SU-DHL-6 (cell line): ENCODE measurements around the gene CCDC81.

ENCODE experiments used
- CTCF ChIP-seq: fragments of 200-600 bp; sonication (generic); IDR thresholded peaks from one replicate; pipeline ENCODE4 v1.5.1; 2017; ENCODE audit warnings: antibody characterized with exemption, mild to moderate bottlenecking, low read length, moderate library complexity; ENCODE audit not compliant: insufficient read depth, poor library complexity, severe bottlenecking
- EZH2phosphoT487 ChIP-seq: fragments of 200-600 bp; sonication (generic), shearing (Covaris generic); conservative IDR thresholded peaks from 2 replicates; pipeline ENCODE4 v1.6.1; 2018; ENCODE audit warnings: mild to moderate bottlenecking, antibody characterized with exemption, low read length, moderate library complexity, mixed read lengths

- no peak for TF ChIP-seq CTCF
- TF ChIP-seq EZH2phosphoT487 = no peak
Measured at GRCh38 chr11:86355256-86355655, 19.4 kb upstream of the CCDC81 start.
